NCI-H146 (cell line): ENCODE data around the gene PPFIA1.
"Not testable (repeated sequence)": the region's sequence is repeated elsewhere in the genome, so short reads cannot be mapped to it uniquely, and the experiment has no call there.

Experiments used
- DNase-seq: peaks from one replicate; lab custom pipeline; 2025; lab: John Stamatoyannopoulos, UW

Gene PPFIA1

GRCh38 chr11:70325824-70326223, 55.3 kb downstream of the PPFIA1 start:
- no peak for DNase-seq

GRCh38 chr11:70326365-70326811, 55.9 kb downstream of the PPFIA1 start:
- DNase-seq: no peak

- DNase-seq: no peak
These were observed 56.3 kb downstream of the PPFIA1 start for GRCh38 chr11:70326833-70327232.

- DNase-seq: no peak
These were observed 57.2 kb downstream of the PPFIA1 start for GRCh38 chr11:70327717-70328116.

GRCh38 chr11:70328556-70328955, 58.1 kb downstream of the PPFIA1 start:
- DNase-seq: no peak

- DNase-seq: not testable (repeated sequence)
These were observed 60.9 kb downstream of the PPFIA1 start for GRCh38 chr11:70331320-70331843.

- DNase-seq: no peak
These were observed 61.4 kb downstream of the PPFIA1 start for GRCh38 chr11:70331901-70332300.

- DNase-seq: no peak
These were observed 62.1 kb downstream of the PPFIA1 start for GRCh38 chr11:70332567-70332966.

- DNase-seq: no peak
These were observed 62.8 kb downstream of the PPFIA1 start for GRCh38 chr11:70333261-70333660.

- no peak for DNase-seq
These were observed 64.0 kb downstream of the PPFIA1 start for GRCh38 chr11:70334351-70334995.

GRCh38 chr11:70335511-70335910, 65.0 kb downstream of the PPFIA1 start:
- no peak for DNase-seq

- DNase-seq: no peak
These were observed 68.1 kb downstream of the PPFIA1 start for GRCh38 chr11:70338594-70338993.

- no peak for DNase-seq
These were observed 68.6 kb downstream of the PPFIA1 start for GRCh38 chr11:70339066-70339465.

GRCh38 chr11:70341881-70342429, 71.5 kb downstream of the PPFIA1 start:
- DNase-seq: no peak

- peak; percentile 30 for DNase-seq
These were observed 73.1 kb downstream of the PPFIA1 start for GRCh38 chr11:70343636-70344035.

- no peak for DNase-seq
These were observed 77.7 kb downstream of the PPFIA1 start for GRCh38 chr11:70348191-70348590.

- no peak for DNase-seq
These were observed 78.1 kb downstream of the PPFIA1 start for GRCh38 chr11:70348608-70349007.

- no peak for DNase-seq
These were observed 81.2 kb downstream of the PPFIA1 start for GRCh38 chr11:70351646-70352045.

- DNase-seq: no peak
These were observed 81.6 kb downstream of the PPFIA1 start for GRCh38 chr11:70352100-70352499.

- no peak for DNase-seq
These were observed 82.1 kb downstream of the PPFIA1 start for GRCh38 chr11:70352601-70353000.

GRCh38 chr11:70353329-70353728, 82.8 kb downstream of the PPFIA1 start:
- DNase-seq: no peak

GRCh38 chr11:70353900-70354568, 83.5 kb downstream of the PPFIA1 start:
- no peak for DNase-seq

GRCh38 chr11:70354629-70355028, 84.1 kb downstream of the PPFIA1 start:
- no peak for DNase-seq
